Gastrocnemius medialis (tissue), 4 donors: Measurements from ENCODE around the gene ARHGEF4.

Source experiments
- POLR2A ChIP-seq, 2 donors: fragments of 450-650 bp; IDR thresholded peaks; one replicate each; pipeline ENCODE4 v1.6.1; 2017; ENCODE audit warnings: antibody characterized with exemption in 2 of 2, mild to moderate bottlenecking in 2 of 2, moderate library complexity in 2 of 2
- TF ChIP-seq, protein P1 (sequence below), 5 experiments: fragments of 450-650 bp in 3 of 5; fragments of 200-600 bp in 2 of 5; sonication (generic) in 2 of 5; IDR thresholded peaks in 4 of 5; conservative IDR thresholded peaks in 1 of 5; 1 replicate in 4 of 5; 2 replicates in 1 of 5; pipeline ENCODE4 v1.5.1; 2016 to 2019; ENCODE audit warnings: antibody characterized with exemption in 5 of 5, mild to moderate bottlenecking in 3 of 5, moderate library complexity in 3 of 5

DNA sequence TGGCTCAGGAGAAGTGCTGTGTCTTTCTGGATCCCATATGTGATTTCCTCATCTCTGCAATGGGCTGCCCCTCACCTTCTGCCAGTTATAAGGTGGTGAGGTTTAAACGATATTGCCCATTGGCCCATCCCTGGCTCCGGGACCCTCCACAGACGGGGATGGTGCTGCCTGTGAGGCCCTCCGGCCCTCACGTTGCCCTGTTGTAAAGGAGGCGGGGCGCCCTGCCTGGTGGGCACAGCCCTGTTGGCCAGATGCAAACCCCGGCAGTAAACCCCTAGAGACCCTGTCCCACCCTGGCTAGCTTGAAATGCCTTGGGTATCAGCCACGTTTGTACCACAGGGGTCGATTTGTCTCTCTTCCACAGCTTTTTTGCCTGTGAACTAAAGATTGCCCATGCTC is 7.4 kb downstream of the ARHGEF4 start:
- TF ChIP-seq, protein P1, sequence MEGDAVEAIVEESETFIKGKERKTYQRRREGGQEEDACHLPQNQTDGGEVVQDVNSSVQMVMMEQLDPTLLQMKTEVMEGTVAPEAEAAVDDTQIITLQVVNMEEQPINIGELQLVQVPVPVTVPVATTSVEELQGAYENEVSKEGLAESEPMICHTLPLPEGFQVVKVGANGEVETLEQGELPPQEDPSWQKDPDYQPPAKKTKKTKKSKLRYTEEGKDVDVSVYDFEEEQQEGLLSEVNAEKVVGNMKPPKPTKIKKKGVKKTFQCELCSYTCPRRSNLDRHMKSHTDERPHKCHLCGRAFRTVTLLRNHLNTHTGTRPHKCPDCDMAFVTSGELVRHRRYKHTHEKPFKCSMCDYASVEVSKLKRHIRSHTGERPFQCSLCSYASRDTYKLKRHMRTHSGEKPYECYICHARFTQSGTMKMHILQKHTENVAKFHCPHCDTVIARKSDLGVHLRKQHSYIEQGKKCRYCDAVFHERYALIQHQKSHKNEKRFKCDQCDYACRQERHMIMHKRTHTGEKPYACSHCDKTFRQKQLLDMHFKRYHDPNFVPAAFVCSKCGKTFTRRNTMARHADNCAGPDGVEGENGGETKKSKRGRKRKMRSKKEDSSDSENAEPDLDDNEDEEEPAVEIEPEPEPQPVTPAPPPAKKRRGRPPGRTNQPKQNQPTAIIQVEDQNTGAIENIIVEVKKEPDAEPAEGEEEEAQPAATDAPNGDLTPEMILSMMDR (IDR thresholded peaks at IDR 0.05 in 4 of 5, conservative IDR thresholded peaks at IDR 0.05 in 1 of 5) = no peak
- TF ChIP-seq POLR2A (IDR thresholded peaks at IDR 0.05) = no peak
